Ovary (tissue), 3 donors: ENCODE data around the gene TTC9C.
"Not testable (repeated sequence)": the region's sequence is repeated elsewhere in the genome, so short reads cannot be mapped to it uniquely, and the experiment has no call there.

ENCODE experiments used
- EP300 ChIP-seq: sonication (generic); formaldehyde crosslinking; IDR thresholded peaks from one replicate; pipeline ENCODE4 v1.6.1; 2017; ENCODE audit warnings: antibody characterized with exemption
- POLR2A ChIP-seq: fragments of 450-650 bp; IDR thresholded peaks from one replicate; pipeline ENCODE4 v1.6.1; 2017; ENCODE audit warnings: antibody characterized with exemption, mild to moderate bottlenecking, moderate library complexity
- TF ChIP-seq, protein P1 (sequence below), 3 donors: fragments of 450-650 bp in 2 of 3; fragments of 200-600 bp in 1 of 3; IDR thresholded peaks; one replicate each; pipeline versions ENCODE4 v1.5.1 to v1.8.0; 2016 to 2022; ENCODE audit warnings: antibody characterized with exemption in 3 of 3, mild to moderate bottlenecking in 1 of 3
- donor health status: DM: no; HTN: no; CAD: no.

GRCh38 chr11:62730076-62730475 is 1.8 kb downstream of the TTC9C start:
- TF ChIP-seq, protein P1, sequence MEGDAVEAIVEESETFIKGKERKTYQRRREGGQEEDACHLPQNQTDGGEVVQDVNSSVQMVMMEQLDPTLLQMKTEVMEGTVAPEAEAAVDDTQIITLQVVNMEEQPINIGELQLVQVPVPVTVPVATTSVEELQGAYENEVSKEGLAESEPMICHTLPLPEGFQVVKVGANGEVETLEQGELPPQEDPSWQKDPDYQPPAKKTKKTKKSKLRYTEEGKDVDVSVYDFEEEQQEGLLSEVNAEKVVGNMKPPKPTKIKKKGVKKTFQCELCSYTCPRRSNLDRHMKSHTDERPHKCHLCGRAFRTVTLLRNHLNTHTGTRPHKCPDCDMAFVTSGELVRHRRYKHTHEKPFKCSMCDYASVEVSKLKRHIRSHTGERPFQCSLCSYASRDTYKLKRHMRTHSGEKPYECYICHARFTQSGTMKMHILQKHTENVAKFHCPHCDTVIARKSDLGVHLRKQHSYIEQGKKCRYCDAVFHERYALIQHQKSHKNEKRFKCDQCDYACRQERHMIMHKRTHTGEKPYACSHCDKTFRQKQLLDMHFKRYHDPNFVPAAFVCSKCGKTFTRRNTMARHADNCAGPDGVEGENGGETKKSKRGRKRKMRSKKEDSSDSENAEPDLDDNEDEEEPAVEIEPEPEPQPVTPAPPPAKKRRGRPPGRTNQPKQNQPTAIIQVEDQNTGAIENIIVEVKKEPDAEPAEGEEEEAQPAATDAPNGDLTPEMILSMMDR (IDR thresholded peaks at IDR 0.05) = not testable (repeated sequence)
- not testable (repeated sequence) for TF ChIP-seq POLR2A, EP300
